K562 (cell line): ENCODE measurements around the gene S100A10. TPM values are rescaled to one million over a fixed set of nuclear protein-coding genes. Genes with fewer than 3 reads are reported as not detected.

Source experiments
- ARNT ChIP-seq, 2 experiments: fragments of 450-650 bp; IDR thresholded peaks; 2 replicates each; pipeline ENCODE4 v1.6.1; 2016; ENCODE audit warnings: mild to moderate bottlenecking in 1 of 2
- EP300 ChIP-seq: IDR thresholded peaks from 2 replicates; pipeline ENCODE4 v1.6.1; 2012; ENCODE audit warnings: low read length, improper control_type of control experiment
- FOXM1 ChIP-seq, 2 experiments: fragments of 450-650 bp in 1 of 2; sonication (generic) in 1 of 2; formaldehyde crosslinking in 1 of 2; IDR thresholded peaks; 2 replicates each; pipeline versions ENCODE4 v1.6.1 to v1.9.0; 2017 to 2022; ENCODE audit warnings: low read depth in 2 of 2, mild to moderate bottlenecking in 2 of 2, missing genetic modification reagents in 1 of 2, moderate library complexity in 1 of 2
- MAFF ChIP-seq: IDR thresholded peaks from 2 replicates; pipeline ENCODE4 v1.6.1; 2012; ENCODE audit warnings: low read length, improper control_type of control experiment
- NFE2 ChIP-seq: IDR thresholded peaks from 2 replicates; pipeline ENCODE4 v1.6.1; 2014; ENCODE audit warnings: antibody characterized with exemption, low read depth
- RBM15 ChIP-seq: fragments of 200-400 bp; formaldehyde crosslinking; IDR thresholded peaks from 2 replicates; pipeline ENCODE4 v1.6.1; 2018; ENCODE audit warnings: mild to moderate bottlenecking, low read length, moderate library complexity; ENCODE audit not compliant: insufficient read depth
- RBM34 ChIP-seq: fragments of 200-400 bp; formaldehyde crosslinking; IDR thresholded peaks from 2 replicates; pipeline ENCODE4 v1.6.1; 2018; ENCODE audit warnings: low read length, borderline replicate concordance; ENCODE audit not compliant: insufficient read depth
- RFX7 ChIP-seq: fragments of 250-450 bp; sonication (Bioruptor Pico); IDR thresholded peaks from 2 replicates; pipeline ENCODE4 v1.5.1; 2021; ENCODE audit warnings: mild to moderate bottlenecking
- TCF3 ChIP-seq: sonication (generic); formaldehyde crosslinking; IDR thresholded peaks from 2 replicates; pipeline ENCODE4 v1.4.0; 2020; ENCODE audit warnings: mild to moderate bottlenecking, missing genetic modification reagents
- TEAD2 ChIP-seq: fragments of 450-650 bp; IDR thresholded peaks from 2 replicates; pipeline ENCODE4 v1.6.1; 2016; ENCODE audit warnings: missing genetic modification characterization, control low read depth, missing compliant biosample characterization
- ZNF165 ChIP-seq: fragments of 250-450 bp; sonication (Bioruptor Pico); IDR thresholded peaks from 2 replicates; pipeline ENCODE4 v1.4.0; 2020; ENCODE audit warnings: borderline replicate concordance
- polyA plus RNA-seq, 8 experiments: library from polyadenylated mRNA; depleted of rRNA in 4 of 8; stranded (reverse) in 5 of 8; unstranded in 3 of 8; fragments of >200 nt; fragmentation: Nextera tagmentation in 2 of 8; fragmentation: Illumina TruSeq in 1 of 8; extraction: Ambion mirVana in 2 of 8; extraction: Trizol in 1 of 8; gene quantifications; 2 replicates each; pipeline versions ENCODE4 v1.2.1 to v1.2.3, GENCODE V29; 2011 to 2014; ENCODE audit warnings: inconsistent platforms in 1 of 8, missing spikeins in 1 of 8
- total RNA-seq, 7 experiments: library from RNA; depleted of rRNA in 6 of 7; stranded (reverse); fragments of >200 nt in 6 of 7; fragmentation: Illumina TruSeq in 2 of 7; extraction: Trizol in 2 of 7; gene quantifications; 2 replicates each; pipeline versions ENCODE4 v1.2.1 to v1.2.3, GENCODE V29; 2011 to 2021; ENCODE audit warnings: low replicate concordance in 1 of 7
- TF ChIP-seq, protein P1 (sequence below), 2 experiments: fragments of 450-650 bp; IDR thresholded peaks; 2 replicates each; pipeline ENCODE4 v1.6.1; 2018; ENCODE audit warnings: mild to moderate bottlenecking in 2 of 2, low read depth in 1 of 2; ENCODE audit not compliant: partially characterized antibody in 2 of 2
- TF ChIP-seq, protein P2 (sequence below): fragments of 450-650 bp; conservative IDR thresholded peaks from 2 replicates; pipeline ENCODE4 v1.6.1; 2016; ENCODE audit warnings: missing genetic modification characterization, low read depth, mild to moderate bottlenecking, missing compliant biosample characterization, moderate library complexity
- TF ChIP-seq, protein P3 (sequence below): sonication (generic); formaldehyde crosslinking; IDR thresholded peaks from 2 replicates; pipeline ENCODE4 v1.8.0; 2022; ENCODE audit warnings: mild to moderate bottlenecking, missing genetic modification reagents, borderline replicate concordance
- TF ChIP-seq, protein P4 (sequence below): fragments of 200-800 bp; sonication (Bioruptor generic); IDR thresholded peaks from 2 replicates; pipeline ENCODE4 v1.6.1; 2017; ENCODE audit warnings: missing genetic modification characterization, missing compliant biosample characterization
- TF ChIP-seq, protein P5 (sequence below): fragments of 450-650 bp; formaldehyde crosslinking; IDR thresholded peaks from 2 replicates; pipeline ENCODE4 v1.4.0; 2022; ENCODE audit warnings: missing genetic modification characterization

Gene S100A10
- total and polyA plus RNA-seq, 9 of the 15 experiments (the other 6 are each of a cell fraction or from before 2014, with no cell fraction given): 0.32 to 1.6 (median 0.50) TPM; not detected in 3

DNA sequence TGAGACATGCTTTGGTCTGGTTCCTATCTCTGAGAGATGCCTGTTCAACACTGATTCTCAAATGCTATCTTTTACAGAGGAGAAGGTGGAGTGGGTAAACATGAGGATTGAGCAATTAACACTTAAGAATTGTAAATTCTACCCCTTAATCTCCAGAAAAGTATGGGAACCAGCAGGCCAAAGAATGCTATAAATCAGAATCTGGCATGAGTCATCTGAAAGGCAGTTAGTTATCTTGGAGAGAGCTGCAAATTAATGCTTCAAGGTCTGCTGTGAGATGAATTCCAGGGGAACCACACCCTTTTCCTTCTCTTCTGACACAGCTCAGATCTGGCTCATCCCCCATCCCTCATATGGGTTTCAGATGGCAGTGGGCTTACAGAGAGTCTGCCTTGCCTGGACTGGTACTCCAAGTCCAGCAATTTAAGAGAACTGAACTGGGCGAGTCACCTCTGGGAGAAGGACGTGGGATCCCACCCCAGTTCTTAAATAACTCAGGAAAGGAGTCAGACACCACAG, 5.2 kb downstream of the S100A10 start (continued):
- TF ChIP-seq, protein P1, sequence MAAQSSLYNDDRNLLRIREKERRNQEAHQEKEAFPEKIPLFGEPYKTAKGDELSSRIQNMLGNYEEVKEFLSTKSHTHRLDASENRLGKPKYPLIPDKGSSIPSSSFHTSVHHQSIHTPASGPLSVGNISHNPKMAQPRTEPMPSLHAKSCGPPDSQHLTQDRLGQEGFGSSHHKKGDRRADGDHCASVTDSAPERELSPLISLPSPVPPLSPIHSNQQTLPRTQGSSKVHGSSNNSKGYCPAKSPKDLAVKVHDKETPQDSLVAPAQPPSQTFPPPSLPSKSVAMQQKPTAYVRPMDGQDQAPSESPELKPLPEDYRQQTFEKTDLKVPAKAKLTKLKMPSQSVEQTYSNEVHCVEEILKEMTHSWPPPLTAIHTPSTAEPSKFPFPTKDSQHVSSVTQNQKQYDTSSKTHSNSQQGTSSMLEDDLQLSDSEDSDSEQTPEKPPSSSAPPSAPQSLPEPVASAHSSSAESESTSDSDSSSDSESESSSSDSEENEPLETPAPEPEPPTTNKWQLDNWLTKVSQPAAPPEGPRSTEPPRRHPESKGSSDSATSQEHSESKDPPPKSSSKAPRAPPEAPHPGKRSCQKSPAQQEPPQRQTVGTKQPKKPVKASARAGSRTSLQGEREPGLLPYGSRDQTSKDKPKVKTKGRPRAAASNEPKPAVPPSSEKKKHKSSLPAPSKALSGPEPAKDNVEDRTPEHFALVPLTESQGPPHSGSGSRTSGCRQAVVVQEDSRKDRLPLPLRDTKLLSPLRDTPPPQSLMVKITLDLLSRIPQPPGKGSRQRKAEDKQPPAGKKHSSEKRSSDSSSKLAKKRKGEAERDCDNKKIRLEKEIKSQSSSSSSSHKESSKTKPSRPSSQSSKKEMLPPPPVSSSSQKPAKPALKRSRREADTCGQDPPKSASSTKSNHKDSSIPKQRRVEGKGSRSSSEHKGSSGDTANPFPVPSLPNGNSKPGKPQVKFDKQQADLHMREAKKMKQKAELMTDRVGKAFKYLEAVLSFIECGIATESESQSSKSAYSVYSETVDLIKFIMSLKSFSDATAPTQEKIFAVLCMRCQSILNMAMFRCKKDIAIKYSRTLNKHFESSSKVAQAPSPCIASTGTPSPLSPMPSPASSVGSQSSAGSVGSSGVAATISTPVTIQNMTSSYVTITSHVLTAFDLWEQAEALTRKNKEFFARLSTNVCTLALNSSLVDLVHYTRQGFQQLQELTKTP (IDR thresholded peaks at IDR 0.05; ENCODE audit: low read depth in 1 of 2, partially characterized antibody in 2 of 2): peak in 1 of 2 experiments; percentile 62
- TF ChIP-seq MAFF (0 out of 2 replicates have a peak, but pooled peaks have one; percentile 7), ARNT (IDR thresholded peaks at IDR 0.05) (peak in 1 of 2 experiments; percentile 82; a peak in 1 of 4 replicates), ZNF165 (CRISPR knock-in tag) (no peak), TCF3 (peak; percentile 88), TEAD2 (tag) (peak; percentile 88), RFX7 (CRISPR knock-in tag) (no peak), NFE2 (peak; percentile 65), FOXM1 (IDR thresholded peaks at IDR 0.05; ENCODE audit: low read depth) (peak; percentile 57; the same call in 1 of the 2 replicates), FOXM1 (CRISPR knock-in tag; IDR thresholded peaks at IDR 0.05; ENCODE audit: low read depth) (no peak), RBM34 (no peak), RBM15 (no peak), EP300 (peak; percentile 70)
- TF ChIP-seq, protein P2, sequence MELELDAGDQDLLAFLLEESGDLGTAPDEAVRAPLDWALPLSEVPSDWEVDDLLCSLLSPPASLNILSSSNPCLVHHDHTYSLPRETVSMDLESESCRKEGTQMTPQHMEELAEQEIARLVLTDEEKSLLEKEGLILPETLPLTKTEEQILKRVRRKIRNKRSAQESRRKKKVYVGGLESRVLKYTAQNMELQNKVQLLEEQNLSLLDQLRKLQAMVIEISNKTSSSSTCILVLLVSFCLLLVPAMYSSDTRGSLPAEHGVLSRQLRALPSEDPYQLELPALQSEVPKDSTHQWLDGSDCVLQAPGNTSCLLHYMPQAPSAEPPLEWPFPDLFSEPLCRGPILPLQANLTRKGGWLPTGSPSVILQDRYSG (tag): no peak
- TF ChIP-seq, protein P3, sequence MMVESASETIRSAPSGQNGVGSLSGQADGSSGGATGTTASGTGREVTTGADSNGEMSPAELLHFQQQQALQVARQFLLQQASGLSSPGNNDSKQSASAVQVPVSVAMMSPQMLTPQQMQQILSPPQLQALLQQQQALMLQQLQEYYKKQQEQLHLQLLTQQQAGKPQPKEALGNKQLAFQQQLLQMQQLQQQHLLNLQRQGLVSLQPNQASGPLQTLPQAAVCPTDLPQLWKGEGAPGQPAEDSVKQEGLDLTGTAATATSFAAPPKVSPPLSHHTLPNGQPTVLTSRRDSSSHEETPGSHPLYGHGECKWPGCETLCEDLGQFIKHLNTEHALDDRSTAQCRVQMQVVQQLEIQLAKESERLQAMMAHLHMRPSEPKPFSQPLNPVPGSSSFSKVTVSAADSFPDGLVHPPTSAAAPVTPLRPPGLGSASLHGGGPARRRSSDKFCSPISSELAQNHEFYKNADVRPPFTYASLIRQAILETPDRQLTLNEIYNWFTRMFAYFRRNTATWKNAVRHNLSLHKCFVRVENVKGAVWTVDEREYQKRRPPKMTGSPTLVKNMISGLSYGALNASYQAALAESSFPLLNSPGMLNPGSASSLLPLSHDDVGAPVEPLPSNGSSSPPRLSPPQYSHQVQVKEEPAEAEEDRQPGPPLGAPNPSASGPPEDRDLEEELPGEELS (CRISPR knock-in tag): no peak
- TF ChIP-seq, protein P4, sequence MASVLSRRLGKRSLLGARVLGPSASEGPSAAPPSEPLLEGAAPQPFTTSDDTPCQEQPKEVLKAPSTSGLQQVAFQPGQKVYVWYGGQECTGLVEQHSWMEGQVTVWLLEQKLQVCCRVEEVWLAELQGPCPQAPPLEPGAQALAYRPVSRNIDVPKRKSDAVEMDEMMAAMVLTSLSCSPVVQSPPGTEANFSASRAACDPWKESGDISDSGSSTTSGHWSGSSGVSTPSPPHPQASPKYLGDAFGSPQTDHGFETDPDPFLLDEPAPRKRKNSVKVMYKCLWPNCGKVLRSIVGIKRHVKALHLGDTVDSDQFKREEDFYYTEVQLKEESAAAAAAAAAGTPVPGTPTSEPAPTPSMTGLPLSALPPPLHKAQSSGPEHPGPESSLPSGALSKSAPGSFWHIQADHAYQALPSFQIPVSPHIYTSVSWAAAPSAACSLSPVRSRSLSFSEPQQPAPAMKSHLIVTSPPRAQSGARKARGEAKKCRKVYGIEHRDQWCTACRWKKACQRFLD (CRISPR knock-in tag): peak; percentile 79; the same call in 1 of the 2 replicates
- TF ChIP-seq, protein P5, sequence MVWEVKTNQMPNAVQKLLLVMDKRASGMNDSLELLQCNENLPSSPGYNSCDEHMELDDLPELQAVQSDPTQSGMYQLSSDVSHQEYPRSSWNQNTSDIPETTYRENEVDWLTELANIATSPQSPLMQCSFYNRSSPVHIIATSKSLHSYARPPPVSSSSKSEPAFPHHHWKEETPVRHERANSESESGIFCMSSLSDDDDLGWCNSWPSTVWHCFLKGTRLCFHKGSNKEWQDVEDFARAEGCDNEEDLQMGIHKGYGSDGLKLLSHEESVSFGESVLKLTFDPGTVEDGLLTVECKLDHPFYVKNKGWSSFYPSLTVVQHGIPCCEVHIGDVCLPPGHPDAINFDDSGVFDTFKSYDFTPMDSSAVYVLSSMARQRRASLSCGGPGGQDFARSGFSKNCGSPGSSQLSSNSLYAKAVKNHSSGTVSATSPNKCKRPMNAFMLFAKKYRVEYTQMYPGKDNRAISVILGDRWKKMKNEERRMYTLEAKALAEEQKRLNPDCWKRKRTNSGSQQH: no peak
